ENCODE data around the gene ARHGAP20. TPM values are rescaled to one million over a fixed set of nuclear protein-coding genes. Genes with fewer than 3 reads are reported as not detected.

The ARHGAP20 gene
- total and polyA plus RNA-seq, 2 donors (not counting 1 experiment from before 2014, with no cell fraction given) = 9.4 to 18.1 TPM

DNA sequence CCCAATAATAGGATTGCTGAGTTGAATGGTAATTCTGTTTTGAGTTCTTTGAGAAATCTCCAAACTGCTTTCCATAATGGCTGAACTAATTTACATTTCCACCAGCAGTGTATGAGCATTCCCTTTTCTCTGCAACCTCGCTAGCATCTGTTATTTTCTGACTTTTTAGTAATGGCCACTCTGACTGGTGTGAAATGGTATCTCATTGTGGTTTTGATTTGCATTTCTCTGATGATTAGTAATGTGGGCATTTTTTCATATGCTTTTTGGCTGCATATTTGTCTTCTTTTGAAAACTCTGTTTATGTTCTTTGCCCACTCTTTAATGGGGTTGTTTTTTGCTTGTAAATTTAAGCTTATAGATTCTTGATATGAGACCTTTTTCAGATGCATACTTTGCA is 185.1 kb downstream of the ARHGAP20 start:
- Histone ChIP-seq H3K4me2 (ENCODE audit: extremely low read depth, insufficient read depth, low read length) (no peak overlapping the region), H3K79me2 (ENCODE audit: control insufficient read depth, insufficient read depth, low read length) (no peaks in the 10 kb centered on the region), H3K36me3 (ENCODE audit: control insufficient read depth, insufficient read depth, low read length) (no peaks in the 10 kb centered on the region), H2AFZ (ENCODE audit: low read length) (no peak overlapping the region), H3K4me3 (replicated peaks in 1 of 4; ENCODE audit: control extremely low read depth in 1 of 4, insufficient read depth in 1 of 4, low read depth in 3 of 4, low read length in 4 of 4) (no peak overlapping the region), H3K9me3 (ENCODE audit: control insufficient read depth, insufficient read depth, low read depth, low read length) (no peaks in the 10 kb centered on the region), H3K4me1 (ENCODE audit: control insufficient read depth, extremely low read depth, insufficient read depth, low read length) (peaks cover 12% of the 10 kb centered on the region), H3K27me3 (ENCODE audit: control insufficient read depth, insufficient read depth, low read length) (no peaks in the 10 kb centered on the region), H3K27ac (ENCODE audit: insufficient read depth, low read length) (no peak overlapping the region), H4K20me1 (ENCODE audit: control insufficient read depth, extremely low read depth, insufficient read depth, low read length) (no peaks in the 10 kb centered on the region), H3K9ac (ENCODE audit: insufficient read depth, low read length) (no peak overlapping the region)
- DNase-seq (ENCODE audit: low read depth in 2 of 2) = peak; percentile 12 to 74
- TF ChIP-seq EZH2 (IDR thresholded peaks at IDR 0.05; ENCODE audit: low read length, missing control alignments) = no peak
- TF ChIP-seq, protein P1, sequence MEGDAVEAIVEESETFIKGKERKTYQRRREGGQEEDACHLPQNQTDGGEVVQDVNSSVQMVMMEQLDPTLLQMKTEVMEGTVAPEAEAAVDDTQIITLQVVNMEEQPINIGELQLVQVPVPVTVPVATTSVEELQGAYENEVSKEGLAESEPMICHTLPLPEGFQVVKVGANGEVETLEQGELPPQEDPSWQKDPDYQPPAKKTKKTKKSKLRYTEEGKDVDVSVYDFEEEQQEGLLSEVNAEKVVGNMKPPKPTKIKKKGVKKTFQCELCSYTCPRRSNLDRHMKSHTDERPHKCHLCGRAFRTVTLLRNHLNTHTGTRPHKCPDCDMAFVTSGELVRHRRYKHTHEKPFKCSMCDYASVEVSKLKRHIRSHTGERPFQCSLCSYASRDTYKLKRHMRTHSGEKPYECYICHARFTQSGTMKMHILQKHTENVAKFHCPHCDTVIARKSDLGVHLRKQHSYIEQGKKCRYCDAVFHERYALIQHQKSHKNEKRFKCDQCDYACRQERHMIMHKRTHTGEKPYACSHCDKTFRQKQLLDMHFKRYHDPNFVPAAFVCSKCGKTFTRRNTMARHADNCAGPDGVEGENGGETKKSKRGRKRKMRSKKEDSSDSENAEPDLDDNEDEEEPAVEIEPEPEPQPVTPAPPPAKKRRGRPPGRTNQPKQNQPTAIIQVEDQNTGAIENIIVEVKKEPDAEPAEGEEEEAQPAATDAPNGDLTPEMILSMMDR (conservative IDR thresholded peaks at IDR 0.05 in 1 of 2, IDR thresholded peaks at IDR 0.05 in 1 of 2; ENCODE audit: low read depth in 1 of 2, low read length in 2 of 2) = no peak

Data from fibroblast of lung (primary cell).